H1 (cell line): ENCODE results near the gene EFHD1. TPM values are rescaled to one million over a fixed set of nuclear protein-coding genes. Genes with fewer than 3 reads are reported as not detected.

Experiments used
- CTCF ChIA-PET: fragments of 300-600 bp; sonication (Branson Sonifier 250); formaldehyde crosslinking; loops from one replicate; lab custom pipeline; 2021; ENCODE audit not compliant: partially characterized antibody; lab: Charles Lee
- POLR2A ChIA-PET: fragments of 300-600 bp; sonication (Branson Sonifier 250); formaldehyde crosslinking; loops from one replicate; lab custom pipeline; 2021; ENCODE audit warnings: inconsistent platforms; ENCODE audit not compliant: partially characterized antibody; lab: Charles Lee
- DNase-seq, 2 experiments: peaks; one replicate each; pipeline versions ENCODE4 v3.0.0 to v3.0.0-alpha.2; 2010 to 2022; ENCODE audit warnings: low spot score in 2 of 2, low read depth in 1 of 2, mixed read lengths in 1 of 2
- FAIRE-seq: peaks from 2 replicates; lab custom pipeline; 2011; peaks lifted over from hg19 to GRCh38; lab: Jason Lieb, UNC
- H2AFZ ChIP-seq: 2 replicates; pipeline ENCODE4 v1.8.1; 2012; ENCODE audit warnings: low read length, inconsistent platforms
- H2AK5ac ChIP-seq: 2 replicates; pipeline ENCODE4 v1.6.1; 2013; ENCODE audit warnings: low read depth, low read length
- H2BK120ac ChIP-seq: replicated peaks from 2 replicates; pipeline ENCODE3; 2013; ENCODE audit warnings: low read depth, low read length, inconsistent platforms
- H2BK12ac ChIP-seq: 2 replicates; pipeline ENCODE4 v1.6.1; 2013; ENCODE audit warnings: low read depth, low read length
- H2BK15ac ChIP-seq: 2 replicates; pipeline ENCODE4 v1.6.1; 2013; ENCODE audit warnings: low read length
- H2BK20ac ChIP-seq: 2 replicates; pipeline ENCODE4 v1.6.1; 2013; ENCODE audit warnings: low read length
- H2BK5ac ChIP-seq: 2 replicates; pipeline ENCODE4 v1.6.1; 2013; ENCODE audit warnings: low read depth, low read length
- H3K14ac ChIP-seq: 2 replicates; pipeline ENCODE4 v1.6.1; 2013; ENCODE audit warnings: inconsistent platforms; ENCODE audit not compliant: insufficient read length
- H3K18ac ChIP-seq: 2 replicates; pipeline ENCODE4 v1.6.1; 2013; ENCODE audit warnings: low read length; ENCODE audit errors: extremely low read depth
- H3K23ac ChIP-seq: 2 replicates; pipeline ENCODE4 v1.6.1; 2013; ENCODE audit warnings: inconsistent platforms; ENCODE audit not compliant: insufficient read length
- H3K23me2 ChIP-seq: 2 replicates; pipeline ENCODE4 v1.6.1; 2013; ENCODE audit warnings: low read depth, low read length
- H3K27ac ChIP-seq: 2 replicates; pipeline ENCODE4 v1.6.1; 2011; ENCODE audit warnings: low read depth, low read length, inconsistent platforms
- H3K27me3 ChIP-seq, 4 experiments: replicated peaks in 1 of 4; 1 replicate in 1 of 4; 2 replicates in 3 of 4; pipeline versions ENCODE4 v1.6.1 to v1.8.1; 2011 to 2013; ENCODE audit warnings: low read length in 3 of 4, mild to moderate bottlenecking in 3 of 4, inconsistent platforms in 2 of 4, mixed read lengths in 2 of 4, moderate library complexity in 1 of 4; ENCODE audit not compliant: control insufficient read depth in 3 of 4, insufficient read depth in 3 of 4; ENCODE audit errors: extremely low read depth in 1 of 4
- H3K36me3 ChIP-seq, 4 experiments: 2 replicates each; pipeline versions ENCODE4 v1.6.1 to v1.8.1; 2011 to 2013; ENCODE audit warnings: mild to moderate bottlenecking in 4 of 4, low read length in 3 of 4, moderate library complexity in 2 of 4, control low read depth in 1 of 4, inconsistent platforms in 1 of 4; ENCODE audit not compliant: insufficient read depth in 4 of 4, control insufficient read depth in 2 of 4
- H3K4ac ChIP-seq: replicated peaks from 2 replicates; pipeline ENCODE3; 2013; ENCODE audit warnings: low read length, low read depth, mixed read lengths, inconsistent platforms; ENCODE audit not compliant: insufficient read length
- H3K4me1 ChIP-seq, 4 experiments: replicated peaks in 1 of 4; 1 replicate in 1 of 4; 2 replicates in 3 of 4; pipeline versions ENCODE4 v1.6.1 to v1.8.1; 2011 to 2013; ENCODE audit warnings: low read length in 3 of 4, inconsistent platforms in 2 of 4, mixed read lengths in 1 of 4; ENCODE audit not compliant: insufficient read depth in 4 of 4, control insufficient read depth in 3 of 4
- H3K4me2 ChIP-seq, 2 experiments: 2 replicates each; pipeline versions ENCODE4 v1.6.1 to v1.8.1; 2011 to 2013; ENCODE audit warnings: low read depth in 2 of 2, low read length in 2 of 2, control low read depth in 1 of 2, inconsistent platforms in 1 of 2, mild to moderate bottlenecking in 1 of 2; ENCODE audit not compliant: insufficient read depth in 1 of 2
- H3K4me3 ChIP-seq, 4 experiments: fragments of 200-600, 300-600 bp in 1 of 4; sonication (generic), shearing (Covaris generic), sonication (Bioruptor Twin) in 1 of 4; 2 replicates each; pipeline versions ENCODE4 v1.5.1 to v1.8.1; 2011 to 2016; ENCODE audit warnings: low read length in 4 of 4, low read depth in 3 of 4, control low read depth in 2 of 4, inconsistent platforms in 2 of 4, mild to moderate bottlenecking in 2 of 4, mixed read lengths in 1 of 4, moderate library complexity in 1 of 4; ENCODE audit not compliant: insufficient read depth in 2 of 4; ENCODE audit errors: extremely low read depth in 1 of 4
- H3K56ac ChIP-seq: replicated peaks from 2 replicates; pipeline ENCODE3; 2013; ENCODE audit warnings: low read depth, mild to moderate bottlenecking, mixed read lengths, low read length, inconsistent platforms; ENCODE audit not compliant: insufficient read length
- H3K79me1 ChIP-seq: 2 replicates; pipeline ENCODE4 v1.6.1; 2013; ENCODE audit warnings: low read depth, low read length, control low read depth
- H3K79me2 ChIP-seq, 2 experiments: 2 replicates each; pipeline versions ENCODE4 v1.6.1 to v1.8.1; 2012 to 2013; ENCODE audit warnings: low read length in 2 of 2, mild to moderate bottlenecking in 2 of 2, inconsistent platforms in 1 of 2; ENCODE audit not compliant: insufficient read depth in 2 of 2, control insufficient read depth in 1 of 2
- H3K9ac ChIP-seq, 4 experiments: replicated peaks in 1 of 4; 1 replicate in 1 of 4; 2 replicates in 3 of 4; pipeline versions ENCODE4 v1.6.1 to v1.8.1; 2011 to 2013; ENCODE audit warnings: low read depth in 3 of 4, low read length in 3 of 4, control low read depth in 2 of 4, mild to moderate bottlenecking in 2 of 4, moderate library complexity in 2 of 4, inconsistent platforms in 1 of 4; ENCODE audit errors: extremely low read depth in 1 of 4
- H3K9me3 ChIP-seq, 2 experiments: 2 replicates each; pipeline versions ENCODE4 v1.6.1 to v1.8.1; 2012 to 2013; ENCODE audit warnings: mild to moderate bottlenecking in 2 of 2, moderate library complexity in 2 of 2, control low read depth in 1 of 2, inconsistent platforms in 1 of 2, low read depth in 1 of 2, low read length in 1 of 2, mixed read lengths in 1 of 2; ENCODE audit not compliant: insufficient read depth in 2 of 2
- H4K20me1 ChIP-seq, 2 experiments: replicated peaks in 1 of 2; 2 replicates each; pipeline versions ENCODE3 to v1.8.1; 2011 to 2013; ENCODE audit warnings: inconsistent platforms in 2 of 2, low read length in 2 of 2, mild to moderate bottlenecking in 1 of 2; ENCODE audit not compliant: insufficient read depth in 2 of 2, control insufficient read depth in 1 of 2
- H4K5ac ChIP-seq: 2 replicates; pipeline ENCODE4 v1.6.1; 2013; ENCODE audit warnings: low read length, low read depth, mixed read lengths, inconsistent platforms; ENCODE audit not compliant: insufficient read length
- H4K8ac ChIP-seq: 2 replicates; pipeline ENCODE4 v1.8.0; 2013; ENCODE audit warnings: mild to moderate bottlenecking, moderate library complexity, low read length, inconsistent platforms; ENCODE audit not compliant: insufficient read depth; ENCODE audit errors: extremely low read depth
- H4K91ac ChIP-seq: replicated peaks from 2 replicates; pipeline ENCODE3; 2013; ENCODE audit warnings: low read length, mixed read lengths, inconsistent platforms; ENCODE audit not compliant: insufficient read length
- BACH1 ChIP-seq: IDR thresholded peaks from 2 replicates; pipeline ENCODE4 v1.6.1; 2012; ENCODE audit warnings: low read length, improper control_type of control experiment
- CBX5 ChIP-seq: fragments of 300-800, 300-1000 bp; sonication (generic); IDR thresholded peaks from 2 replicates; pipeline ENCODE4 v1.7.1; 2016; ENCODE audit warnings: antibody characterized with exemption, low read length, low read depth
- CTBP2 ChIP-seq: IDR thresholded peaks from 2 replicates; pipeline ENCODE4 v1.7.0; 2011; ENCODE audit warnings: borderline replicate concordance, mild to moderate bottlenecking, moderate library complexity, mixed read lengths, low read length; ENCODE audit not compliant: insufficient read depth, insufficient read length
- NANOG ChIP-seq: IDR thresholded peaks from 2 replicates; pipeline ENCODE4 v1.6.1; 2011; ENCODE audit warnings: low read length, low read depth, mild to moderate bottlenecking, inconsistent platforms; ENCODE audit not compliant: insufficient read depth, poor library complexity, severe bottlenecking
- NRF1 ChIP-seq: IDR thresholded peaks from 2 replicates; pipeline ENCODE4 v1.6.1; 2011; ENCODE audit warnings: mild to moderate bottlenecking, low read depth, low read length, improper control_type of control experiment
- RXRA ChIP-seq: IDR thresholded peaks from 2 replicates; pipeline ENCODE4 v1.6.1; 2011; ENCODE audit warnings: low read depth, mild to moderate bottlenecking, low read length, moderate library complexity; ENCODE audit not compliant: insufficient read depth
- SRF ChIP-seq: IDR thresholded peaks from 2 replicates; pipeline ENCODE4 v1.6.1; 2011; ENCODE audit warnings: mild to moderate bottlenecking, low read depth, low read length, moderate library complexity
- SUZ12 ChIP-seq: fragments of 200-600 bp; sonication (generic); IDR thresholded peaks from 2 replicates; pipeline ENCODE4 v1.6.1; 2012; ENCODE audit warnings: mild to moderate bottlenecking, inconsistent platforms, low read length, moderate library complexity, mixed read lengths
- TAF1 ChIP-seq: IDR thresholded peaks from 2 replicates; pipeline ENCODE4 v1.6.1; 2011; ENCODE audit warnings: mild to moderate bottlenecking, low read depth, low read length
- ZNF274 ChIP-seq: IDR thresholded peaks from 2 replicates; pipeline ENCODE4 v1.7.0; 2012; ENCODE audit warnings: low read length, borderline replicate concordance; ENCODE audit errors: extremely low read depth
- WGBS, 2 experiments: shearing (Covaris generic) in 1 of 2; methylation state at CpG; one replicate each; pipeline versions ENCODE4 v1.1.6 to v1.1.7; 2013 to 2015; ENCODE audit warnings: low lambda C conversion rate in 2 of 2, mixed read lengths in 2 of 2, inconsistent platforms in 1 of 2, low coverage in 1 of 2, missing lambda C conversion rate in 1 of 2; ENCODE audit not compliant: insufficient replicate concordance in 2 of 2, insufficient coverage in 1 of 2, insufficient read length in 1 of 2; ENCODE audit errors: extremely low coverage in 1 of 2, missing lambda C conversion rate in 1 of 2; 5-methylcytosine and 5-hydroxymethylcytosine counted together
- polyA plus RNA-seq, 7 experiments: library from polyadenylated mRNA; depleted of rRNA in 3 of 7; stranded (reverse) in 5 of 7; unstranded in 2 of 7; fragments of >200 nt in 5 of 7; fragments of 200-250 nt in 2 of 7; gene quantifications; 1 replicate in 5 of 7; 2 replicates in 1 of 7; 4 replicates in 1 of 7; pipeline versions ENCODE4 v1.2.1 to v1.2.3, GENCODE V29; 2011 to 2013; ENCODE audit warnings: missing spikeins in 2 of 7, mixed read lengths in 2 of 7
- total RNA-seq: library from RNA; stranded (reverse); fragmentation: NEBNext Ultra II Directional; extraction: Animal tissue kit (Norgen Biotek cat#: 25700); gene quantifications from 2 replicates; pipeline ENCODE4 v1.2.1, GENCODE V29; 2021
- TF ChIP-seq, protein P1 (sequence below): IDR thresholded peaks from 2 replicates; pipeline ENCODE4 v1.6.1; 2011; ENCODE audit warnings: low read length, improper control_type of control experiment
- TF ChIP-seq, protein P2 (sequence below): IDR thresholded peaks from 2 replicates; pipeline ENCODE4 v1.6.1; 2012; ENCODE audit warnings: inconsistent platforms

Gene EFHD1
- total and polyA plus RNA-seq, 2 of the 8 experiments (the other 6 are each of a cell fraction or from before 2014, with no cell fraction given) = 3.4 to 4.5 TPM

DNA sequence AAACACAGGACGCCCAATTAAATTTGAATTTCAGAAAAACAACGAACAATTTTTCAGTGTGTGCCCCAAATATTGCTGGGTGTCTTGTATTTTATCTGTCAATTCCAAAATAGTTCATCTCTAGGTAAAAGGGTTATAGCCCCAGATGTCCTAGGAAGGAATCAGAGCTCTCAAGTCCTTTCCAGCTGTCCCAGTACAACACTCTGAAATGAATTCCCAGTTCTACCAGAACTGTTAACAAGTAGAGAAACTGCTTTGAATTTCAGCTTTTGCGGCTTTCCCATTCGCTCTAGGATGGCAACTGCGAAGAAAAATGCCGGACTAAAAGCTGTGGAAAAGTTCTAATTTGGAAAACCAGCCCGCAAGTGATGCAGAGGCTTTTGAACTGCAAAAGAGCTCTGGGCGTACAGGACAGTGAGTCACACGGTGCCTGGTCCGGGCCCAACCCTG, 63.2 kb downstream of the EFHD1 start:
- H3K4ac ChIP-seq = peak overlapping the region; percentile 65
- H3K14ac ChIP-seq = no peak overlapping the region
- peaks cover 18 to 42% of the 10 kb centered on the region in 2 experiments for H3K79me2 ChIP-seq
- H2BK20ac ChIP-seq = no peak overlapping the region
- H2BK5ac ChIP-seq = no peak overlapping the region
- H2BK120ac ChIP-seq = peak overlapping the region; percentile 26
- no peak overlapping the region for H3K56ac ChIP-seq
- H3K23ac ChIP-seq = no peak overlapping the region
- H4K91ac ChIP-seq = no peak overlapping the region
- H4K8ac ChIP-seq = no peak overlapping the region
- FAIRE-seq (no peak), DNase-seq (no peak)
- peak overlapping the region in 2 of 4 experiments; percentile 10 to 23; a peak in 3 of 7 replicates for H3K9ac ChIP-seq
- peaks cover 0 to 2% of the 10 kb centered on the region in 2 experiments for H4K20me1 ChIP-seq
- H3K79me1 ChIP-seq = no peaks in the 10 kb centered on the region; the same call in none of the 2 replicates
- no peaks in the 10 kb centered on the region for H3K27me3 ChIP-seq
- 56% methylated on average over 10 of the region's 10 CpGs; no CpG with 5 or more reads in 1 of the 2 experiments for WGBS, 2 experiments
- no peaks in the 10 kb centered on the region; a peak in 1 of 8 replicates for H3K36me3 ChIP-seq
- ChIA-PET POLR2A (interaction anchor here (1.3 to 1.5 kb wide), 3 partner anchors 11 to 113 kb away, joined by 3 to 4 read pairs (median 3); no protein-coding TSS in a partner anchor), CTCF (no interaction called here)
- H2BK15ac ChIP-seq = no peak overlapping the region
- H3K4me2 ChIP-seq = peak overlapping the region; percentile 44 to 65; a peak in 2 of 4 replicates
- H3K18ac ChIP-seq = no peak overlapping the region
- no peak overlapping the region for H2BK12ac ChIP-seq
- H4K5ac ChIP-seq = peak overlapping the region; percentile 8
- peak overlapping the region; percentile 16; the same call in 1 of the 2 replicates for H3K27ac ChIP-seq
- H2AK5ac ChIP-seq = no peak overlapping the region
- peak overlapping the region in 1 of 4 experiments; percentile 96; a peak in 2 of 8 replicates for H3K4me3 ChIP-seq
- H3K4me1 ChIP-seq = peaks cover 0 to 8% (median 3%) of the 10 kb centered on the region in 4 experiments; a peak in 4 of 7 replicates
- H2AFZ ChIP-seq = peak overlapping the region; percentile 66; the same call in 1 of the 2 replicates
- H3K9me3 ChIP-seq = no peaks in the 10 kb centered on the region
- peaks cover 4% of the 10 kb centered on the region for H3K23me2 ChIP-seq
- TF ChIP-seq CTBP2 (no peak), NRF1 (no peak), SUZ12 (no peak), TAF1 (no peak), BACH1 (no peak), ZNF274 (no peak), CBX5 (no peak), RXRA (no peak), SRF (no peak), NANOG (no peak)
- TF ChIP-seq, protein P1, sequence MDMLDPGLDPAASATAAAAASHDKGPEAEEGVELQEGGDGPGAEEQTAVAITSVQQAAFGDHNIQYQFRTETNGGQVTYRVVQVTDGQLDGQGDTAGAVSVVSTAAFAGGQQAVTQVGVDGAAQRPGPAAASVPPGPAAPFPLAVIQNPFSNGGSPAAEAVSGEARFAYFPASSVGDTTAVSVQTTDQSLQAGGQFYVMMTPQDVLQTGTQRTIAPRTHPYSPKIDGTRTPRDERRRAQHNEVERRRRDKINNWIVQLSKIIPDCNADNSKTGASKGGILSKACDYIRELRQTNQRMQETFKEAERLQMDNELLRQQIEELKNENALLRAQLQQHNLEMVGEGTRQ = no peak
- TF ChIP-seq, protein P2, sequence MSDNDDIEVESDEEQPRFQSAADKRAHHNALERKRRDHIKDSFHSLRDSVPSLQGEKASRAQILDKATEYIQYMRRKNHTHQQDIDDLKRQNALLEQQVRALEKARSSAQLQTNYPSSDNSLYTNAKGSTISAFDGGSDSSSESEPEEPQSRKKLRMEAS = no peak
